Activated T-helper 1 cell treated with Interleukin-2 at 50 U/mL for 16 hours (primary cell): ENCODE results near the gene DLEC1.
"Not testable (repeated sequence)": the region's sequence is repeated elsewhere in the genome, so short reads cannot be mapped to it uniquely, and the experiment has no call there.

Experiments used
- DNase-seq: peaks from one replicate; pipeline ENCODE4 v3.0.0-alpha.2; 2020; ENCODE audit warnings: low read depth

DLEC1 gene

DNA sequence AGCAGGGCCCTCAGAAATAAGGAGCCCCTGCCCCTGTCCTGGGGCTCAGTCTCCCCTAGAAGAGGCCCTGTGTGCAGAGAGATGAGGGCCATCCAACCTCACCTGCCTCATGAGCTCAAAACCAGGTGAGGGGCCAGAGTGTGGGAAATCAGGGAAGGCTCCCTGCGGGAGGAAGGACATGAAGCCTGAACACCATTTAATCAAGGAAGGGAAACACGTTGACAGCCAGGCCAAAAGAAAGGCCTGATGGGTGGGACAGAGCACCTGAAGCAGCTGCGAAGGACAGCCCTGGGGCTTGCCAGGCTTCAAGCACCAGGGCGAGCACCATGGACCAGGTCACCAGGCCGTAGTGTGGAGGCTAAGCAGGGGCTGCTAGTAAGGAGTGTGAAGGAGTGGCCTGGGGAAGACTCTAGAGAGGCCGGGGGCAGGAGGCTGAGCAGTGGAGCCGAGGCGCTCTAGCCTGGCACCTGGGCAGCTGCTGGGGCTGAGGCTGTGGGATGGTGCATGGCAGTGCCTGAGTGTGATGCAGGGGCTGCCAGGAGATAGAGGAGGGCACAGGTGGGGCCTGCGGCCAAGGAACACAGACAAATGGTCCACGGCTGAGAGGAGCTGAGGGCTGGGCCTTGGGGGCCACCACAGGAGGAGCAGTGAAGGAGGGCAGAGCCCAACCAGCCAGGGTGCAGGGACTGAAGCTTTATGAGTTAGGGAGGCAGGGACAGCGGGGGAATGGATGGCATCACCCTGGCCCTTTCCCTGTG lies 81.9 kb downstream of the DLEC1 start:
- DNase-seq = no peak

GRCh38 chr3:38121451-38121831 lies 82.4 kb downstream of the DLEC1 start:
- DNase-seq = no peak

GRCh38 chr3:38121832-38122461 lies 82.9 kb downstream of the DLEC1 start:
- DNase-seq = no peak

- no peak for DNase-seq
Observed at GRCh38 chr3:38122712-38123290, 83.8 kb downstream of the DLEC1 start.

- no peak for DNase-seq
Observed at GRCh38 chr3:38124324-38125122, 85.5 kb downstream of the DLEC1 start.

GRCh38 chr3:38125305-38126120 lies 86.5 kb downstream of the DLEC1 start:
- no peak for DNase-seq

GRCh38 chr3:38126121-38126892 lies 87.3 kb downstream of the DLEC1 start:
- DNase-seq = no peak

DNA sequence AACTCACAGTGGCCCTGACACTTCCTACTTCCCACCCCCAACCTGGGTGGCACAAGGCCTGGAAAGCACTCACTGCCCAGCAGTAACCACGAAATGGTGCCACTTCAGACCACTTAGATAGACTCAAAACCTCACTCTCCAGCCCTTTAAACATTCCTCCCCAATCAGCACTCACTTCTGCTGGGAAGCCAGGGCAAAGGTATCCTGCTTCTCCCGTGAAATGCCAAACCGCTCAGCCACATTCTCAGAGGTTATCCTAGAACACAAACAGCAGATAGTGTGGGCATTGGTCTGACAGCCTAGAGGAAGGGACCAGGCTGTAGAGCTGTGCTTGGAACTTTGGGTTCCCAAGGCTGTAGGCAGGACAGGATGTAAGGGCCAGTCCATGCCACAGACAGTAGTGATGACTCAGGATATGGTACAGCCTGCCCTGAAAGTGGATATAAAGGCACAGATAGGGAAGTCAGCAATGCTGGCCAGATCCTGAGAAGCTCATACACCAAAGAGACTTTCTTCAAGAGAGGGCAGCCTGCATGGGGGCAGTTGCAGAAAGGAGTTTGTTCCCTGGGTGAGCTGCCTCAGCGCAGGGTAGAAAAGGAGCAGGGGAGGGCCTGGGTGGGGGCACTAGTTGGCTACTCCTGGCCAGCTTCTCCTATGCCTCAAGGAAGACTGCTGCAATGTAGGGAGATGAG lies 88.7 kb downstream of the DLEC1 start:
- no peak for DNase-seq

DNA sequence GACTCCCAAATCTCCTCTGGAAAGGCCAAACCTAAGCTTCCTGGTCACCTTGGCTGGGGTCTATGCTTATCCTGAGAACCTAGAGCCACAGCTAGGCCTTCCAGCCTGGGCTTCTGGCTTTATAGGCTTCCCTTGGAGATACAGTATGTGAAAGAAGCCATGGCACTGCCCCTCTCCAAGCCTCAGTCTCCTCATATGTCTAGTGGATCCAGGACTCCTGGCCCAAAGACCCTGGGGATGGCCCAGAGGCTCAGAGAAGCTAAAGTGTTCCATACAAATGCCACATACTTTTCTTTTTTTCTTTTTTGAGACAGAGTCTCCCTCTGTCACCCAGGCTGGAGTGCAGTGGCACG lies 89.3 kb downstream of the DLEC1 start:
- no peak for DNase-seq

DNA sequence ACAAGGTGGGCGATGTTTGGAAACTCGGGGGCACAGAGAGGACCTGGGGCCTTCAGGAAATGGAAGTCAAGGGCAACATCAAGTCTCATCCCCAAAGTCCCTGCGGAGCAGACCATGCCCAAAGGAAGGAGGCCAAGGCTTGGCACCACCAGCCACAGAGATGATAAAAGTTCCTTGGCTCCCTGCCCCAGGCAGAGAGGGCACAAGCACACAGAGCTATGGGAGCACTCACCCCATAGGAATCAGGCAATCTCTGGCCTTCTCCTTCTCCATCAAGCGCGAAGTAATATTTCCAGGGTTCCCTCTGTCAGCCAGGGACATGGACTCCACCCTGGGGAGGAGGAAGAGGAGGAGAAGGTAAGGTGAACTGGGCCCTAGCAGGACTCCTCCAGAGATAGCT lies 90.0 kb downstream of the DLEC1 start:
- no peak for DNase-seq

DNA sequence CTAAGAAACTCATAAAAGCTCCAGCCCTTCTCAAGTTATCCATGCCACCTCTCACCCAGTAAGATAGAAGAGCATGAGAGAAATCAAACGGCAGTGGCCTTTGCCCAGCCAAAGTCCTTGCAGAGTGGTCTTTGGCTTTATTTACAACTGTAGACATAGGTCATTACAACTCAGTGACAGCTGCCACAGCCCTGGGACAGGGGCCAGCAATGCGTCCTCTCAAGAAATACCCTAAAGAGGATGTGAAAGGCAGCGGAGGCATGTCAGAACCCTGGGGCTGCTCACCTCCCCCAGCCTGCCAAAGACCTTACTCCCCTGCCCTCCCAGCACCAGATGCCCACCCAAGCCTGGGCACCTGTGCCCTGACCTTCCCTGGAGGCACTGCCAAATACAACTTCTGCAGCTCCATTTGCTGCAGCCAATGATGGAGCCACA lies 91.6 kb downstream of the DLEC1 start:
- DNase-seq = no peak

DNA sequence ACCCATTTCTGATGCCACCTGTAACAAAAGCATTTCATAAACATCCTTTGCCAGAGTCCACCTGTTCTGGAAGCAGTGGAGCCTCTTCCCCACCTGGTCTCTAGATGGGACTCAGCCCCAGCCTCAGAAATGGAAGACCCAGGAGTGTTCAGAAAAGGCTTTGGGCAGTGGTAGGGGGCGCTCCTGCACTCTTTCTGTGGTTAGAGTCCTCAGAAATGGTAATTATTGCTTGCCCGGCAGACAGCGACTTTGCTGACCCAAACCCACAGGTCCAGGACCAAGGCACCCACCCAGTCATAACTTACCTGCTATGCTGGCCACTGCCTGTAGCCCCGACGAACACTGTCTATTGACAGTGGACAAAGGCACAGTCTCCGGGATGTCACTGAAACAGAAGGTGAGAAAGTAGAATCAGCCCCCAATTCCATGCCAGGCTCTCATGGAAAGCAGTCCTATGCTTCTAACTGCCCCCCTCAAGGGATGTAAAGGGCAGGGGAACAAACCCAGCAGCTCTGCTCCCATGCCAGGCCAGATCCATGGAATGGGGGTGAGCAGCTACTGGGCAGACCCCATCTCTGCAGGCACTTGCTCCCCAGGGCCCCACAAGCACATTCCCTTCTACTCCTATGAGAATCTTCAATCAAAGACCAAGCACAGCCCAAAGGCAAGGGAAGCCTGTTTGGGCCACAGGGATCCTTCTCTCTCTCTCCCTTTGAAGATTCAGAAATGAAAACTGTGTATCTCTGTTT lies 92.8 kb downstream of the DLEC1 start:
- no peak for DNase-seq

DNA sequence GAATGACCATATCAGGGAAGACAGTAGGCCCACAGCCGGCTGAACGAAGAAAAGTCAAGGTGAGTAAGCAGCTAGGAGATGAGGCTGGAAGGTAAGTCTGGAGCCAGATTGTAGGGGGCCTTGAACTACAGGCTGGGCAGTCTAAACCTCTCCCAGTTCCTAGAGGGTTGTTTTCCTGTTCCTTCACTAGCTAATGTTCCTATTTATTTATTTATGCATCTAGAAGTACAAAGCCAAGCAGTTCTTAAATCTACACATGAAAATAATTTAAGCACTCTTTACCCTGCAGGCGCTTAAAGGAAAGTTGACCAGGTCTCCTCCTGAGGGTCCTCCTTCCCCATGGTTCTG lies 94.2 kb downstream of the DLEC1 start:
- DNase-seq = no peak

GRCh38 chr3:38133557-38134405 lies 94.8 kb downstream of the DLEC1 start:
- no peak for DNase-seq

DNA sequence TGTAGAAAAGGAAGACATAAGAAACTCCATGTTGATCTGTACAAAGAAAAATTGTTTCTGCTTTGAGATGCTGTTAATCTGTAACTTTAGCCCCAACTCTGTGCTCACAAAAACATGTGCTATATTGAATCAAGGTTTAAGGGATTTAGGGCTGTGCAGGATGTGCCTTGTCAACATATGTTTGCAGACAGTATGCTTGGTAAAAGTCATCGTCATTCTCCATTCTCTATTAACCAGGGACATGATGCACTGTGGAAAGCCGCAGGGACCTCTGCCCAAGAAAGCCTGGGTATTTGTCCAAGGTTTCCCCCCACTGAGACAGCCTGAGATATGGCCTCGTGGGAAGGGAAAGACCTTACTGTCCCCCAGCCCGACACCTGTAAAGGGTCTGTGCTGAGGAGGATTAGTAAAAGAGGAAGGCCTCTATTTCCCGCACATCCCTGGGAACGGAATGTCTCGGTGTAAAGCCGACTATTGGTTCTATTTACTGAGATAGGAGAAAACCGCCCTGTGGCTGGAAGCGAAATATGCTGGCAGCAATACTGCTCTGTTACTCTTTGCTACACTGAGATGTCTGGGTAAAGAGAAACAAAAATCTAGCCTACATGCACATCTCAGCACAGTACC lies 95.6 kb downstream of the DLEC1 start:
- not testable (repeated sequence) for DNase-seq

DNA sequence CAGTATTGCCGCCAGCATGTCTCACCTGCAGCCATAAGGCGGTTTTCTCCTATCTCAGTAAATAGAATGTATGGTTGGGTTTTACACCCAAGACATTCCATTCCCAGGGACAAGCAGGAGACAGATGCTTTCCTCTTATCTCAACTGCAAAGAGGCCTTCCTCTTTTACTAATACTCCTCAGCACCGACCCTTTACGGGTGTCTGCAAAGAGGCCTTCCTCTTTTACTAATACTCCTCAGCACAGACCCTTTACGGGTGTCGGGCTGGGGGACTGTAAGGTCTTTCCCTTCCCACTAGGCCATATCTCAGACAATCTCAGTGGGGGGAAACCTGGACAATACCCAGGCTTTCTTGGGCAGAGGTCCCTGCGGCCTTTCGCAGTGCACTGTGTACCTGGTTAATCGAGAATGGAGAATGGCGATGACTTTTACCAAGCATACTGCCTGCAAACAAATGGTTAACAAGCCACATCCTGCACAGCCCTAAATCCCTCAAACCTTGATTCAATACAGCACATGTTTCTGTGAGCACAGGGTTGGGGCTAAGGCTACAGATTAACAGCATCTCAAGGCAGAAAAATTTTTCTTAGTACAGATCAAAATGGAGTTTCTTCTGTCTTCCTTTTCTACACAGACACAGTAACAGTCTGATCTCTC lies 96.7 kb downstream of the DLEC1 start:
- not testable (repeated sequence) for DNase-seq

- DNase-seq = no peak
Observed at GRCh38 chr3:38136393-38136776, 97.4 kb downstream of the DLEC1 start.
